ENCODE measurements around the gene TBC1D21. TPM values are rescaled to one million over a fixed set of nuclear protein-coding genes. Genes with fewer than 3 reads are reported as not detected.
"Not testable (repeated sequence)": the region's sequence is repeated elsewhere in the genome, so short reads cannot be mapped to it uniquely, and the experiment has no call there.

The TBC1D21 gene
- total RNA-seq, 1 donor from 2014 or later, result not detected

- DNase-seq, result no peak
Measured at GRCh38 chr15:73930371-73930770, 57.0 kb downstream of the TBC1D21 start.

DNA sequence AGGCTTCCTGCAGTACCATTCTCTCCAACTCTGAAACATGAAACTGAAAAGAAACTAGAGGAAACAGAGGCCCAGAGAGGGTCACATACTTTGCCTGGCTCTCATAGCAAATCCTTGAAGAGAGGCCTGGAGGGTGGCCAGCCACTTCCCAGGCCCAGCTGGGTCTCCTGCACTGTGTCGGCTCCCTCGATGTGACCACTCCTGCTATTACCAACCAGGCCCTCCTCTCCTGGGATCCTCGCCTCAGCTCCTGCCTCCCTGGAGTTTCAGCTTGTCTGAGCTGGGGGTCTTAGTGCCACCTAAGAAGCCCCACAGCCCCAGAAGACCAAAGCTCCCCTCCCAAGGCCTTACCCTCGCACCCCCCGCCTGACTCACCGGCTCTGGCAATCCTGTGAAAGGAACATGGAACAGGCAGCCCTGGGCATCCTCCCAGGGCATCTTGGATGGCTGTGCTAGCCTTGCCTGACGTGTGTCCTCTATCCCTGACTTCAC is 57.5 kb downstream of the TBC1D21 start:
- DNase-seq, result no peak

GRCh38 chr15:73931441-73931840 is 58.1 kb downstream of the TBC1D21 start:
- no peak for DNase-seq

DNA sequence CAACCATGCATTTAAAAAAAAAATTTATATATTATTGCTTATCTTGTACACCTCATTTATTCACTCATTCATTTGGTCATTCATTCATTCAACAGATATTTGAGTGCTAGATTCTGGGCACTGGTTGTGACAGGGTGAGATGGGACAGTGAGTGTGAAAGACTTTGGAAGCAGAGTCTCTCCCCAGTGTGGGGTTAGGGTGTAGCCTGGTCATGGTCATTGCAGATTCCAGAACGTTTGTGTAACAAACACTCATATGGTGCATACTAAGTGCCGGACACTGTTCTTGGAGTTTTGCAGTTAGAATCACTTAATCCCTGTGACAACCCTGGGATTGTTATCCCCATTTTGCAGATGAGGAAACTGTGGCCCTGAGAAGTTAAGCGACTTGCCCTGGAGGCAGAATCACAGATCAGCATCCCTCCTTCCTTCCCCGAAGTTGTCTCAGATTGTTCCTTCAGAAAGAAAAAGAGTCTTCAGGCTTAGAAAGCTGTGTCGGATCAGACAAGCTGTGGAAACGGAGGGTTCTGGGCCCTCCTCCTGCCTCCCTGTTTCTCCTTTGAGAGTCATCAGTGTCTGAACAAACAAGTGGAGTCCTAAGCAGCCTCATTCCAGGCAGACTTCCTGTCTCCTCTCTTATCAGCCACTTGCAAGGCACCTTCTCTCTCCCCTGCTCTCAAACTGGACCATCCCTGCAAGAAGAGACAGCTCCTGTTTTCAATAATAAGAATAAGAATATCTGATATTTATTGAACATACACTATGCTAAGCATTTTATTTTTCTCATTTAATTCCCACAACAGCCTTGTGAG is 59.2 kb downstream of the TBC1D21 start:
- no peak for DNase-seq

- DNase-seq, result no peak
Measured at GRCh38 chr15:73934281-73934680, 60.9 kb downstream of the TBC1D21 start.

GRCh38 chr15:73935547-73935946 is 62.2 kb downstream of the TBC1D21 start:
- no peak for DNase-seq

- no peak for DNase-seq
Measured at GRCh38 chr15:73936181-73936580, 62.8 kb downstream of the TBC1D21 start.

- no peak for DNase-seq
Measured at GRCh38 chr15:73936588-73937290, 63.4 kb downstream of the TBC1D21 start.

DNA sequence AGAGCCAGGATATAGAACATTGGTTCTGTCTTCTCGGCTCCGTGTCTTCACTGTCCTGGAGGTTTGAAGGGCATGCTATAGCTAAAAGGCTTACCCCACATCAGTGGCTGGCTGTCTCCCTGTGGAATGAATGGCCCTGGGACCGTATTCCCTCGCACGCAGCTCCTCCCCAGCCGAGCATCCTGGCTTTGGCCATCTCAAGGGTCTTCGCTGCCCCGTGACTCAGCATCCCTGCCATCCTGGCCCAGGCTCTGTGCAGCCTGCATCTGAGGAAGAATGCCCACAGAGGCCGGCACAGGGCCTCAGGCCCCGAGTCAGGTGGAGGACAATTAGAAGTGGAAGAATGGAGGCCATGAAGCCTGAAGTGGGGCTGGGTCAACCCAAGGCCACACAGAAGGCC is 63.9 kb downstream of the TBC1D21 start:
- no peak for DNase-seq

DNA sequence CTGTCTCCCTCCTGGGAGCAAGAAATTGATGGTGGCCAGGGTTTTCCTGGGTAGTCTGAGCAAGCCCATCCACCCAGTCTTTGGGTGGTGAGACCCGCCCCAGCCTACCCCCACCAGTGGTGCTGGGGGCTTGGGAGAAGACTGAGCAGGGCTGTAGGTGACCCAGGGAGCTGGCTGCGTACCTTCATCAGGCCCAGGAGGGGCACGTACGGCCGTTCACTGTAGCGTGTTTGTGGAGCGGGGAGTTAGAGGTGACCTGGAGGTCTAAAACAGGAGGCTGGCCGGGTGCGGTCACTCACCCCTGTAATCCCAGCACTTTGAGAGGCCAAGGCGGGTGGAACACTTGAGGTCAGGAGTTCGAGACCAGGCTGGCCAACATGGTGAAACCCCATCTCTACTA is 64.4 kb downstream of the TBC1D21 start:
- no peak for DNase-seq

DNA sequence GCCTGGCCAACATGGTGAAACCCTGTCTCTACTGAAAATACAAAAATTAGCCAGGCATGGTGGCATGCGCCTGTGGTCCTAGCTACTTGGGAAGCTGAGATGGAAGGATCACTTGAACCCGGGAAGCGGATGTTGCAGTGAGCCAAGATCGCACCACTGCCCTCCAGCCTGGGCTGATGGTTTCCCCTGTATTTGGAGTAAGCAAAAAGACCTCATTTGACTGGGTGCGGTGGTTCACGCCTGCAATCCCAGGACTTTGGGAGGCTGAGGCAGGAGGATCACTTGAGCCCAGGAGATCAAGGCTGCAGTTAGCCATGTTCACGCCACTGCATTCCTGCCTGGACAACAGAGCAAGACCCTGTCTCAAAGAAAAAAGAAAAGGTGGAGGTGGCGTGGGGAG is 65.2 kb downstream of the TBC1D21 start:
- not testable (repeated sequence) for DNase-seq

Other genes starting within 250 kb of the TBC1D21 start
- gene NPTN, start 240.2 kb upstream of the TBC1D21 start, total RNA-seq, result 86.1 TPM
- 24.5 TPM for gene CD276, start 189.2 kb upstream of the TBC1D21 start, total RNA-seq
- 30.1 TPM for gene INSYN1, start 120.2 kb upstream of the TBC1D21 start, total RNA-seq
- gene LOXL1, start 52.9 kb downstream of the TBC1D21 start, total RNA-seq, result 3.4 TPM
- gene STOML1, start 118.7 kb downstream of the TBC1D21 start, total RNA-seq, result 23.4 TPM
- 6.4 TPM for gene PML, start 121.2 kb downstream of the TBC1D21 start, total RNA-seq
- not detected for gene GOLGA6A, start 209.0 kb downstream of the TBC1D21 start, total RNA-seq

Data from occipital lobe (tissue), 2 donors.